GM23338 (cell line): ENCODE measurements around the gene SASH3. TPM values are rescaled to one million over a fixed set of nuclear protein-coding genes. Genes with fewer than 3 reads are reported as not detected.

ENCODE experiments used
- ATAC-seq: fragments of 200-7000 bp; cut with Tn5 transposase; 3 replicates; pipeline ENCODE4 v1.9.1; 2020
- DNase-seq: peaks from one replicate; pipeline ENCODE4 v3.0.0-alpha.2; 2015; ENCODE audit warnings: low spot score
- H2AFZ ChIP-seq: fragments of 200-600 bp; sonication (generic); 2 replicates; pipeline ENCODE4 v1.8.0; 2016; ENCODE audit warnings: antibody characterized with exemption, mild to moderate bottlenecking, moderate library complexity
- H3F3A ChIP-seq: fragments of 200-600 bp; sonication (generic); replicated peaks from 2 replicates; pipeline ENCODE4 v1.8.0; 2017; ENCODE audit warnings: antibody characterized with exemption, mixed run types, low read depth
- H3K27ac ChIP-seq: fragments of 200-600 bp; sonication (generic); 2 replicates; pipeline ENCODE4 v1.6.1; 2016; ENCODE audit warnings: low read depth
- H3K27me3 ChIP-seq: fragments of 200-600 bp; sonication (generic); 2 replicates; pipeline ENCODE4 v1.8.0; 2016; ENCODE audit warnings: mild to moderate bottlenecking, mixed run types, moderate library complexity; ENCODE audit not compliant: insufficient read depth
- H3K36me3 ChIP-seq: fragments of 200-600 bp; sonication (generic); 2 replicates; pipeline ENCODE4 v1.8.0; 2016; ENCODE audit warnings: mild to moderate bottlenecking; ENCODE audit not compliant: insufficient read depth
- H3K4me1 ChIP-seq: fragments of 200-600 bp; sonication (generic); 2 replicates; pipeline ENCODE4 v1.8.0; 2016; ENCODE audit warnings: mild to moderate bottlenecking, moderate library complexity; ENCODE audit not compliant: insufficient read depth
- H3K4me2 ChIP-seq: fragments of 200-600 bp; sonication (generic); 2 replicates; pipeline ENCODE4 v1.7.1; 2017; ENCODE audit warnings: mixed run types
- H3K4me3 ChIP-seq: fragments of 200-600 bp; sonication (generic); 2 replicates; pipeline ENCODE4 v1.6.1; 2016; ENCODE audit warnings: mixed run types
- H3K79me2 ChIP-seq: fragments of 200-600 bp; sonication (generic); replicated peaks from 2 replicates; pipeline ENCODE4 v1.8.0; 2017; ENCODE audit warnings: mild to moderate bottlenecking; ENCODE audit not compliant: insufficient read depth
- H3K9me2 ChIP-seq: fragments of 200-600 bp; sonication (generic); 2 replicates; pipeline ENCODE4 v1.8.0; 2017; ENCODE audit not compliant: insufficient read depth
- H4K20me1 ChIP-seq: fragments of 200-600 bp; sonication (generic); replicated peaks from 2 replicates; pipeline ENCODE4 v1.8.0; 2017; ENCODE audit warnings: mild to moderate bottlenecking; ENCODE audit not compliant: insufficient read depth
- H3K27ac Mint-ChIP-seq: 2 replicates; pipeline ENCODE4 v1.8.0; 2020; ENCODE audit warnings: inconsistent platforms, mild to moderate bottlenecking, moderate library complexity, mixed read lengths
- H3K27me3 Mint-ChIP-seq: 3 replicates; pipeline ENCODE4 v1.8.0; 2022; ENCODE audit warnings: low read depth, mild to moderate bottlenecking, moderate library complexity, mixed read lengths, inconsistent platforms; ENCODE audit not compliant: insufficient read depth, poor library complexity
- H3K36me3 Mint-ChIP-seq: 3 replicates; pipeline ENCODE4 v1.8.0; 2021; ENCODE audit warnings: low read depth, mild to moderate bottlenecking, inconsistent platforms, moderate library complexity, mixed read lengths
- H3K4me1 Mint-ChIP-seq: 3 replicates; pipeline ENCODE4 v1.8.0; 2020; ENCODE audit warnings: mild to moderate bottlenecking, inconsistent platforms, mixed read lengths
- H3K4me3 Mint-ChIP-seq: 3 replicates; pipeline ENCODE4 v1.8.0; 2021; ENCODE audit warnings: moderate library complexity, mild to moderate bottlenecking, inconsistent platforms, mixed read lengths
- H3K9me3 Mint-ChIP-seq: 3 replicates; pipeline ENCODE4 v1.8.0; 2020; ENCODE audit warnings: moderate library complexity, mild to moderate bottlenecking, inconsistent platforms, mixed read lengths
- CREB1 ChIP-seq: fragments of 250-450 bp; sonication (Bioruptor Pico); IDR thresholded peaks from 2 replicates; pipeline ENCODE4 v1.5.0; 2020; ENCODE audit warnings: low read depth, mild to moderate bottlenecking, moderate library complexity
- EZH2phosphoT487 ChIP-seq: fragments of 200-600 bp; sonication (generic); IDR thresholded peaks from one replicate; pipeline ENCODE4 v1.8.1; 2018; ENCODE audit warnings: antibody characterized with exemption; ENCODE audit not compliant: unreplicated experiment
- JUNB ChIP-seq: IDR thresholded peaks from one replicate; pipeline ENCODE4 v1.6.1; 2016; ENCODE audit warnings: antibody characterized with exemption; ENCODE audit not compliant: unreplicated experiment
- STAT1 ChIP-seq: IDR thresholded peaks from one replicate; pipeline ENCODE4 v1.6.1; 2016; ENCODE audit warnings: antibody characterized with exemption; ENCODE audit not compliant: unreplicated experiment
- ZNF114 ChIP-seq: fragments of 250-450 bp; sonication (Bioruptor Pico); IDR thresholded peaks from 2 replicates; pipeline ENCODE4 v1.5.0; 2020; ENCODE audit warnings: mild to moderate bottlenecking, moderate library complexity
- ZNF331 ChIP-seq: fragments of 250-450 bp; sonication (Bioruptor Pico); IDR thresholded peaks from 2 replicates; pipeline ENCODE4 v1.5.0; 2020; ENCODE audit warnings: low read depth, mild to moderate bottlenecking, moderate library complexity
- polyA plus RNA-seq: library from polyadenylated mRNA; unstranded; fragments of >200 nt; fragmentation: Nextera tagmentation; extraction: Ambion mirVana; gene quantifications from 2 replicates; pipeline ENCODE4 v1.2.1, GENCODE V29; 2016
- total RNA-seq: library from RNA; depleted of rRNA; stranded (reverse); fragments of >200 nt; shearing (Covaris generic); gene quantifications from 2 replicates; pipeline ENCODE4 v1.2.3, GENCODE V29; 2014
- TF ChIP-seq, protein P1 (sequence below): IDR thresholded peaks from one replicate; pipeline ENCODE4 v1.6.1; 2018; ENCODE audit warnings: antibody characterized with exemption; ENCODE audit not compliant: unreplicated experiment
- TF ChIP-seq, protein P2 (sequence below): IDR thresholded peaks from 2 replicates; pipeline ENCODE4 v1.6.1; 2016; ENCODE audit warnings: antibody characterized with exemption
- TF ChIP-seq, protein P3 (sequence below): fragments of 250-450 bp; sonication (Bioruptor Pico); IDR thresholded peaks from 2 replicates; pipeline ENCODE4 v1.5.0; 2020; ENCODE audit warnings: mild to moderate bottlenecking, moderate library complexity

Gene SASH3
- total and polyA plus RNA-seq, 2 experiments from 2014 or later = 0.18 TPM; not detected in 1

DNA sequence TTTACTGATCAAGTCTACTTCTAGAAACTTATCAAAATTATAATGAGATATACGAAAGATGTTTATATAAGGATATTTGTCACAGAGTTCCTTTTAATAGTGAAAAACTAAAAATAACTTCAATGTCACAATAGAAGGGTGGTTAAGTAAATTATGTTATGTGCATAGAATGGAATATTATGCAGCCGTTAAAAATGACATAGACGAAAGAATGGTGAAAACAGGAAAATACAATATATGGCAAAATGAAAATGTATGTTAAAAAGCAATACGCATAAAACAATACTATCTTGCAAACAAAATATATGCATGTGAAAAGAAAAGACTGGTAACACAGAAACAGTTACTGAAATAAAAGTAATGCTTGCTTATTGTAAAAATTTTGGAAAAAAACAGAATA, 44.9 kb downstream of the SASH3 start (continued):
- TF ChIP-seq, protein P1, sequence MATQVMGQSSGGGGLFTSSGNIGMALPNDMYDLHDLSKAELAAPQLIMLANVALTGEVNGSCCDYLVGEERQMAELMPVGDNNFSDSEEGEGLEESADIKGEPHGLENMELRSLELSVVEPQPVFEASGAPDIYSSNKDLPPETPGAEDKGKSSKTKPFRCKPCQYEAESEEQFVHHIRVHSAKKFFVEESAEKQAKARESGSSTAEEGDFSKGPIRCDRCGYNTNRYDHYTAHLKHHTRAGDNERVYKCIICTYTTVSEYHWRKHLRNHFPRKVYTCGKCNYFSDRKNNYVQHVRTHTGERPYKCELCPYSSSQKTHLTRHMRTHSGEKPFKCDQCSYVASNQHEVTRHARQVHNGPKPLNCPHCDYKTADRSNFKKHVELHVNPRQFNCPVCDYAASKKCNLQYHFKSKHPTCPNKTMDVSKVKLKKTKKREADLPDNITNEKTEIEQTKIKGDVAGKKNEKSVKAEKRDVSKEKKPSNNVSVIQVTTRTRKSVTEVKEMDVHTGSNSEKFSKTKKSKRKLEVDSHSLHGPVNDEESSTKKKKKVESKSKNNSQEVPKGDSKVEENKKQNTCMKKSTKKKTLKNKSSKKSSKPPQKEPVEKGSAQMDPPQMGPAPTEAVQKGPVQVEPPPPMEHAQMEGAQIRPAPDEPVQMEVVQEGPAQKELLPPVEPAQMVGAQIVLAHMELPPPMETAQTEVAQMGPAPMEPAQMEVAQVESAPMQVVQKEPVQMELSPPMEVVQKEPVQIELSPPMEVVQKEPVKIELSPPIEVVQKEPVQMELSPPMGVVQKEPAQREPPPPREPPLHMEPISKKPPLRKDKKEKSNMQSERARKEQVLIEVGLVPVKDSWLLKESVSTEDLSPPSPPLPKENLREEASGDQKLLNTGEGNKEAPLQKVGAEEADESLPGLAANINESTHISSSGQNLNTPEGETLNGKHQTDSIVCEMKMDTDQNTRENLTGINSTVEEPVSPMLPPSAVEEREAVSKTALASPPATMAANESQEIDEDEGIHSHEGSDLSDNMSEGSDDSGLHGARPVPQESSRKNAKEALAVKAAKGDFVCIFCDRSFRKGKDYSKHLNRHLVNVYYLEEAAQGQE = no peak
- TF ChIP-seq JUNB (no peak), EZH2phosphoT487 (no peak)

DNA sequence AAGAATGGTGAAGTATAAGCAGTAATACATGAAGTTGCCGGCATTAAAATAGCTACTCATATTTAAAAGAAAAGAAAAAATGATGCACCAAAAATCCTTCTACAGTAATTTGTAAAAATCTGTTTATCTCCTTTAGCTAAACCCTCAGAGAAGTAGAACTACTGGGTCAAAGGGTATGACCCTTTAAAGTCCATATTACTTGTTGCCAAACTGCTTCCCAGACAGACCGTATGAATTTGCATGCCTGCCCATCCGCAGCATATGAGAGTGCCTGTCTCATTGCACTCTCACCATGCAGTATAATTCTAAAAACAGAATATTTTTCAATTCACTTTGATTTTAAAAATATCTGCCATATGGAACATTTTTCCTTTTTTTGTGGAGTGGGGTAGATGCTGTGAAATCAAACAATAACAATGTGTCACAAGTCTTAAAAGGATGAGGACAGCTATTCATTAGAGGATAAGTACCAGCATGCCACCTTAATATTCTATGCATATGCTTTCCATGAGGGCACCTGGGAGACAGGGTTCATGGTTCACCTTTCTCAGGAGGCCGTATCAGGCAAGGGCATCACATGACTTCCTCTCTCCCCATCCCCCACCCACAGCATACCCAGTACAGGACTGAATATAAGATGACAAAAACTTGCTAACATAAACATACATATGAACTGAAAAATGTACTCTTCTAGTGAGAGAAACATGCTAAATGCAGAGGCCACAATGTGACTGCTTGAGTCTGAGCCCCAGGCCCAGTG, 46.2 kb downstream of the SASH3 start:
- no peaks in the 10 kb centered on the region for H3K4me1 ChIP-seq
- H3K4me3 ChIP-seq = no peak overlapping the region
- no peak overlapping the region for H3K4me2 ChIP-seq
- H2AFZ ChIP-seq = no peak overlapping the region
- Mint-ChIP-seq H3K27me3 (no peaks in the 10 kb centered on the region), H3K9me3 (no peaks in the 10 kb centered on the region), H3K4me3 (no peak overlapping the region), H3K36me3 (peaks cover 40% of the 10 kb centered on the region), H3K27ac (peak overlapping the region; percentile 53; the same call in 1 of the 2 replicates), H3K4me1 (peaks cover 4% of the 10 kb centered on the region; the same call in 1 of the 3 replicates)
- ATAC-seq = no peak
- no peaks in the 10 kb centered on the region for H3F3A ChIP-seq
- H3K9me2 ChIP-seq = no peaks in the 10 kb centered on the region
- H3K27me3 ChIP-seq = no peaks in the 10 kb centered on the region
- DNase-seq = no peak
- no peaks in the 10 kb centered on the region for H3K36me3 ChIP-seq
- no peaks in the 10 kb centered on the region for H4K20me1 ChIP-seq
- H3K27ac ChIP-seq = no peak overlapping the region
- no peaks in the 10 kb centered on the region; the same call in 1 of the 2 replicates for H3K79me2 ChIP-seq
- TF ChIP-seq, protein P2, sequence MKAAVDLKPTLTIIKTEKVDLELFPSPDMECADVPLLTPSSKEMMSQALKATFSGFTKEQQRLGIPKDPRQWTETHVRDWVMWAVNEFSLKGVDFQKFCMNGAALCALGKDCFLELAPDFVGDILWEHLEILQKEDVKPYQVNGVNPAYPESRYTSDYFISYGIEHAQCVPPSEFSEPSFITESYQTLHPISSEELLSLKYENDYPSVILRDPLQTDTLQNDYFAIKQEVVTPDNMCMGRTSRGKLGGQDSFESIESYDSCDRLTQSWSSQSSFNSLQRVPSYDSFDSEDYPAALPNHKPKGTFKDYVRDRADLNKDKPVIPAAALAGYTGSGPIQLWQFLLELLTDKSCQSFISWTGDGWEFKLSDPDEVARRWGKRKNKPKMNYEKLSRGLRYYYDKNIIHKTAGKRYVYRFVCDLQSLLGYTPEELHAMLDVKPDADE = no peak
- TF ChIP-seq, protein P3, sequence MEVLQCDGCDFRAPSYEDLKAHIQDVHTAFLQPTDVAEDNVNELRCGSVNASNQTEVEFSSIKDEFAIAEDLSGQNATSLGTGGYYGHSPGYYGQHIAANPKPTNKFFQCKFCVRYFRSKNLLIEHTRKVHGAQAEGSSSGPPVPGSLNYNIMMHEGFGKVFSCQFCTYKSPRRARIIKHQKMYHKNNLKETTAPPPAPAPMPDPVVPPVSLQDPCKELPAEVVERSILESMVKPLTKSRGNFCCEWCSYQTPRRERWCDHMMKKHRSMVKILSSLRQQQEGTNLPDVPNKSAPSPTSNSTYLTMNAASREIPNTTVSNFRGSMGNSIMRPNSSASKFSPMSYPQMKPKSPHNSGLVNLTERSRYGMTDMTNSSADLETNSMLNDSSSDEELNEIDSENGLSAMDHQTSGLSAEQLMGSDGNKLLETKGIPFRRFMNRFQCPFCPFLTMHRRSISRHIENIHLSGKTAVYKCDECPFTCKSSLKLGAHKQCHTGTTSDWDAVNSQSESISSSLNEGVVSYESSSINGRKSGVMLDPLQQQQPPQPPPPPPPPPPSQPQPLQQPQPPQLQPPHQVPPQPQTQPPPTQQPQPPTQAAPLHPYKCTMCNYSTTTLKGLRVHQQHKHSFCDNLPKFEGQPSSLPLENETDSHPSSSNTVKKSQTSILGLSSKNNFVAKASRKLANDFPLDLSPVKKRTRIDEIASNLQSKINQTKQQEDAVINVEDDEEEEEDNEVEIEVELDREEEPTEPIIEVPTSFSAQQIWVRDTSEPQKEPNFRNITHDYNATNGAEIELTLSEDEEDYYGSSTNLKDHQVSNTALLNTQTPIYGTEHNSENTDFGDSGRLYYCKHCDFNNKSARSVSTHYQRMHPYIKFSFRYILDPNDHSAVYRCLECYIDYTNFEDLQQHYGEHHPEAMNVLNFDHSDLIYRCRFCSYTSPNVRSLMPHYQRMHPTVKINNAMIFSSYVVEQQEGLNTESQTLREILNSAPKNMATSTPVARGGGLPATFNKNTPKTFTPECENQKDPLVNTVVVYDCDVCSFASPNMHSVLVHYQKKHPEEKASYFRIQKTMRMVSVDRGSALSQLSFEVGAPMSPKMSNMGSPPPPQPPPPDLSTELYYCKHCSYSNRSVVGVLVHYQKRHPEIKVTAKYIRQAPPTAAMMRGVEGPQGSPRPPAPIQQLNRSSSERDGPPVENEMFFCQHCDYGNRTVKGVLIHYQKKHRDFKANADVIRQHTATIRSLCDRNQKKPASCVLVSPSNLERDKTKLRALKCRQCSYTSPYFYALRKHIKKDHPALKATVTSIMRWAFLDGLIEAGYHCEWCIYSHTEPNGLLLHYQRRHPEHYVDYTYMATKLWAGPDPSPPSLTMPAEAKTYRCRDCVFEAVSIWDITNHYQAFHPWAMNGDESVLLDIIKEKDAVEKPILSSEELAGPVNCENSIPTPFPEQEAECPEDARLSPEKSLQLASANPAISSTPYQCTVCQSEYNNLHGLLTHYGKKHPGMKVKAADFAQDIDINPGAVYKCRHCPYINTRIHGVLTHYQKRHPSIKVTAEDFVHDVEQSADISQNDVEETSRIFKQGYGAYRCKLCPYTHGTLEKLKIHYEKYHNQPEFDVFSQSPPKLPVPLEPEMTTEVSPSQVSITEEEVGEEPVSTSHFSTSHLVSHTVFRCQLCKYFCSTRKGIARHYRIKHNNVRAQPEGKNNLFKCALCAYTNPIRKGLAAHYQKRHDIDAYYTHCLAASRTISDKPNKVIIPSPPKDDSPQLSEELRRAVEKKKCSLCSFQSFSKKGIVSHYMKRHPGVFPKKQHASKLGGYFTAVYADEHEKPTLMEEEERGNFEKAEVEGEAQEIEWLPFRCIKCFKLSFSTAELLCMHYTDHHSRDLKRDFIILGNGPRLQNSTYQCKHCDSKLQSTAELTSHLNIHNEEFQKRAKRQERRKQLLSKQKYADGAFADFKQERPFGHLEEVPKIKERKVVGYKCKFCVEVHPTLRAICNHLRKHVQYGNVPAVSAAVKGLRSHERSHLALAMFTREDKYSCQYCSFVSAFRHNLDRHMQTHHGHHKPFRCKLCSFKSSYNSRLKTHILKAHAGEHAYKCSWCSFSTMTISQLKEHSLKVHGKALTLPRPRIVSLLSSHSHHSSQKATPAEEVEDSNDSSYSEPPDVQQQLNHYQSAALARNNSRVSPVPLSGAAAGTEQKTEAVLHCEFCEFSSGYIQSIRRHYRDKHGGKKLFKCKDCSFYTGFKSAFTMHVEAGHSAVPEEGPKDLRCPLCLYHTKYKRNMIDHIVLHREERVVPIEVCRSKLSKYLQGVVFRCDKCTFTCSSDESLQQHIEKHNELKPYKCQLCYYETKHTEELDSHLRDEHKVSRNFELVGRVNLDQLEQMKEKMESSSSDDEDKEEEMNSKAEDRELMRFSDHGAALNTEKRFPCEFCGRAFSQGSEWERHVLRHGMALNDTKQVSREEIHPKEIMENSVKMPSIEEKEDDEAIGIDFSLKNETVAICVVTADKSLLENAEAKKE (CRISPR knock-in tag) = no peak
- no peak for TF ChIP-seq ZNF114 (CRISPR knock-in tag)
- TF ChIP-seq, protein P1 = no peak
- no peak for TF ChIP-seq CREB1 (CRISPR knock-in tag)
- TF ChIP-seq ZNF331 (CRISPR knock-in tag) = no peak
- TF ChIP-seq JUNB = no peak
- no peak for TF ChIP-seq STAT1
